Astrocyte of the cerebellum (primary cell): ENCODE measurements around the gene CRYBB3.
"Not testable (repeated sequence)": the region's sequence is repeated elsewhere in the genome, so short reads cannot be mapped to it uniquely, and the experiment has no call there.

ENCODE experiments used
- DNase-seq: peaks from one replicate; pipeline ENCODE4 v3.0.0-alpha.2; 2011; ENCODE audit warnings: low read depth
- H3K4me3 ChIP-seq: 2 replicates; pipeline ENCODE4 v1.5.1; 2011; ENCODE audit warnings: mild to moderate bottlenecking, low read depth, low read length, moderate library complexity
- CTCF ChIP-seq: IDR thresholded peaks from 2 replicates; pipeline ENCODE4 v1.5.1; 2012; ENCODE audit warnings: low read length, low read depth, moderate library complexity, mild to moderate bottlenecking; ENCODE audit errors: missing control alignments
- in situ Hi-C: cut with HindIII; loops from 2 replicates; pipeline ENCODE4 v1.10.0; 2017; ENCODE audit warnings: low sequenced_read_pairs

The CRYBB3 gene

GRCh38 chr22:25223269-25223850, 23.7 kb downstream of the CRYBB3 start:
- in situ Hi-C loops, result no loop called here
- H3K4me3 ChIP-seq, result no peak overlapping the region
- DNase-seq, result no peak
- no peak for TF ChIP-seq CTCF

GRCh38 chr22:25228822-25229221, 29.2 kb downstream of the CRYBB3 start:
- TF ChIP-seq CTCF, result no peak
- DNase-seq, result no peak
- in situ Hi-C loops, result no loop called here
- no peak overlapping the region for H3K4me3 ChIP-seq

GRCh38 chr22:25230760-25231159, 31.1 kb downstream of the CRYBB3 start:
- H3K4me3 ChIP-seq, in situ Hi-C loops, DNase-seq: not testable (repeated sequence)

- no peak for DNase-seq
- in situ Hi-C loops, result no loop called here
- TF ChIP-seq CTCF, result no peak
- no peak overlapping the region for H3K4me3 ChIP-seq
These were observed 32.6 kb downstream of the CRYBB3 start for GRCh38 chr22:25232301-25232700.

- DNase-seq, H3K4me3 ChIP-seq, in situ Hi-C loops: not testable (repeated sequence)
These were observed 34.0 kb downstream of the CRYBB3 start for GRCh38 chr22:25233706-25234105.

GRCh38 chr22:25235547-25236290, 36.1 kb downstream of the CRYBB3 start:
- in situ Hi-C loops, result no loop called here
- peak; percentile 34 for DNase-seq
- peak; percentile 65 for TF ChIP-seq CTCF
- H3K4me3 ChIP-seq, result no peak overlapping the region

- in situ Hi-C loops, result no loop called here
- no peak for TF ChIP-seq CTCF
- H3K4me3 ChIP-seq, result no peak overlapping the region
- DNase-seq, result no peak
These were observed 36.8 kb downstream of the CRYBB3 start for GRCh38 chr22:25236417-25236816.
